Ovary (tissue), 9 donors: ENCODE measurements around the gene NRIP1. TPM values are rescaled to one million over a fixed set of nuclear protein-coding genes. Genes with fewer than 3 reads are reported as not detected.

Experiments used
- DNase-seq, 5 donors: peaks; one replicate each; pipeline ENCODE4 v3.0.0-alpha.2; 2019 to 2020
- H3K27ac ChIP-seq, 2 donors: fragments of 200-600 bp; one replicate each; pipeline versions ENCODE4 v1.5.1 to v1.8.0; 2019 to 2022
- H3K27me3 ChIP-seq: fragments of 200-600 bp; one replicate; pipeline ENCODE4 v1.8.0; 2022
- H3K36me3 ChIP-seq: fragments of 200-600 bp; sonication (generic); one replicate; pipeline ENCODE4 v1.5.1; 2019
- H3K4me1 ChIP-seq: one replicate; pipeline ENCODE4 v1.8.1; 2013; ENCODE audit warnings: mild to moderate bottlenecking, moderate library complexity; ENCODE audit not compliant: insufficient read depth
- H3K4me3 ChIP-seq: fragments of 200-600 bp; sonication (generic); one replicate; pipeline ENCODE4 v1.5.1; 2017
- H3K9me3 ChIP-seq, 2 donors: fragments of 200-600 bp in 1 of 2; sonication (generic) in 1 of 2; one replicate each; pipeline versions ENCODE4 v1.5.1 to v1.8.1; 2013 to 2019; ENCODE audit warnings: mild to moderate bottlenecking in 1 of 2, moderate library complexity in 1 of 2
- CTCF ChIP-seq, 3 donors: fragments of 450-650 bp in 2 of 3; fragments of 200-600 bp in 1 of 3; IDR thresholded peaks; one replicate each; pipeline versions ENCODE4 v1.5.1 to v1.8.0; 2016 to 2022; ENCODE audit warnings: antibody characterized with exemption in 3 of 3, mild to moderate bottlenecking in 1 of 3
- EP300 ChIP-seq: sonication (generic); formaldehyde crosslinking; IDR thresholded peaks from one replicate; pipeline ENCODE4 v1.6.1; 2017; ENCODE audit warnings: antibody characterized with exemption
- POLR2A ChIP-seq: fragments of 450-650 bp; IDR thresholded peaks from one replicate; pipeline ENCODE4 v1.6.1; 2017; ENCODE audit warnings: antibody characterized with exemption, mild to moderate bottlenecking, moderate library complexity
- WGBS, 3 donors: extraction: QIAGEN DNeasy Blood & Tissue Kit in 1 of 3; methylation state at CpG; one replicate each; pipeline versions ENCODE4 v1.1.5 to v1.1.7; 2013 to 2017; 5-methylcytosine and 5-hydroxymethylcytosine counted together
- intact Hi-C, 4 donors: fragments of 100-400 bp; cut with DNase I; formaldehyde crosslinking; loops; one replicate each; pipeline versions ENCODE4 v1.11.0 to v1.15.1; 2022 to 2023
- polyA plus RNA-seq, 2 donors: library from polyadenylated mRNA; stranded (reverse); fragments of 200-250 nt in 1 of 2; fragments of 350-450 nt in 1 of 2; fragmentation: Illumina TruSeq in 1 of 2; extraction: RNeasy Lipid Tissue Mini Kit (QIAGEN cat#74804) in 1 of 2; gene quantifications; one replicate each; pipeline ENCODE4 v1.2.3, GENCODE V29; 2013 to 2014
- total RNA-seq, 7 donors: library from RNA; depleted of rRNA in 2 of 7; stranded (reverse); fragments of >200 nt in 2 of 7; fragmentation: NEBNext Ultra II Directional in 3 of 7; extraction: Animal tissue kit (Norgen Biotek cat#: 25700) in 3 of 7; gene quantifications; one replicate each; pipeline versions ENCODE4 v1.1.0 to v1.2.4, GENCODE V29; 2016 to 2023
- donor health status: DM: no; HTN: no; CAD: no; lungs with moderate emphysema.
- donor health status: DM: no; HTN: no; CAD: no.
- donor health status: Bipolar disorder and iron deficiency.
- donor health status: DM: yes; HTN: yes; CAD: no.
- donor health status: DM: no; HTN: no; CAD: no.
- donor health status: DM: yes; HTN: yes; CAD: no.

The NRIP1 gene
- total and polyA plus RNA-seq, 9 donors = 9.4 to 56.6 (median 39.9) TPM

GRCh38 chr21:15045017-15045416, 19.8 kb downstream of the NRIP1 start:
- intact Hi-C loops = no loop called here

DNA sequence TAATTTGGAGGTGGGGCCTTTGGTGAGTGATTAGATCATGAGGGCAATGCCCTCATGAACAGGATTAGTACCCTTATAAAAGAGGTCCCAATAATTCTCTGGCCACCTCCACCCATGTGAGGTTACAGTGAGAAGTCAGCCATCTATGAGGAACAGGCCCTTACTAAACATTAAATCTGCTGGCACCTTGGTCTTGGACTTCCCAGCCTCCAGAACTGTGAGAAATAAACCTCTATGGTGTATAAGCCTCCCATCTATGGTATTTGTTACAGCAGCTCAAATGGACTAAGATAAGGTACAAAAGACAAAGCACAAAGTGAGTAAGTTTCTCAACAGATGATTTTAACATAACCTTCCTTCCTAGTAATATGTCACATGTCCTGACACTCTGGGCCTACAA, 22.3 kb downstream of the NRIP1 start:
- TF ChIP-seq EP300 (no peak), POLR2A (no peak), CTCF (IDR thresholded peaks at IDR 0.05) (no peak)
- Histone ChIP-seq H3K9me3 (no peaks in the 10 kb centered on the region), H3K27me3 (no peaks in the 10 kb centered on the region), H3K36me3 (no peaks in the 10 kb centered on the region), H3K4me3 (no peak overlapping the region), H3K27ac (no peak overlapping the region), H3K4me1 (peaks cover 1% of the 10 kb centered on the region)
- DNase-seq = no peak
- intact Hi-C loops = no loop called here

More at GRCh38 chr21:15045017-15045416, 19.8 kb downstream of the NRIP1 start:
- TF ChIP-seq POLR2A (no peak), CTCF (IDR thresholded peaks at IDR 0.05) (no peak), EP300 (no peak)
- 94 to 99% (median 96%) methylated on average over 3 of the region's 3 CpGs for WGBS, 3 donors
- no peak for DNase-seq
- H3K36me3 ChIP-seq = no peaks in the 10 kb centered on the region
- no peaks in the 10 kb centered on the region for H3K27me3 ChIP-seq
- no peaks in the 10 kb centered on the region for H3K9me3 ChIP-seq
- no peak overlapping the region for H3K4me3 ChIP-seq
- H3K4me1 ChIP-seq = peaks cover 3% of the 10 kb centered on the region
- H3K27ac ChIP-seq = no peak overlapping the region

DNA sequence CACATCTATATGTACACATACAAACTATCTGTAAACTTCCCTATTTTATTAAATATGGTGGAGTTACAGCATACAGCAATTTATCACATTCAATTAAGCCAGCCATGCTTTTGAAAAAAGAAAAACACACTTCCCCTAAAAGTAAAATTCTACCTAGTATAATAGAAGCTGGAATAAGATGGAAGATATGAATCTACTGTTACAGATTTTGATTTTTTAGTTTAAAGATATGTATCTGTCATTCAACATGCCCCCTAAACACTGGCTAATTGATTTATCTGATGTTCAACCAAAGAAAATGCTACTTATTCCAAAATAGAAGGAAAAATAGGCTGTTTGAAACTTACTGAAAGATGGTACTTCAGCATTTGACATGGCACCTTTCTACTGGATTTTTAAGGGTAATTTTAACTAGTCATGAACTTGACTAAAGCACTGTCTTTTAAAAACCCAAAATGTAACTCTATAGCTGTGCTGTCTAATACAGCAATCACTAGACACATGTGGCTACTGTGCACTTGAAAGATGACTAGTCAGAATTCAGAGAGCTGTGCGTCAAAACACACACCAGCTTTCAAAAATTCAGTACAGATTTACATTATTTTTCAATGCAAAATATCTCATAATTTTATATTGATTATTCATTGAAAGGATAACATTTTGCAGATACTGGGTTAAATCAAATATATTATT, 25.0 kb downstream of the NRIP1 start:
- no peak overlapping the region for H3K4me3 ChIP-seq
- H3K4me1 ChIP-seq = peaks cover 3% of the 10 kb centered on the region
- no peak overlapping the region for H3K27ac ChIP-seq
- no peaks in the 10 kb centered on the region for H3K9me3 ChIP-seq
- WGBS, 3 donors = 98 to 100% (median 99%) methylated on average over 1 of the region's 1 CpG
- no peak for DNase-seq
- no peak for TF ChIP-seq EP300
- no peak for TF ChIP-seq POLR2A
- TF ChIP-seq CTCF (IDR thresholded peaks at IDR 0.05) = no peak
- H3K27me3 ChIP-seq = no peaks in the 10 kb centered on the region
- H3K36me3 ChIP-seq = no peaks in the 10 kb centered on the region
- intact Hi-C loops = no loop called here

DNA sequence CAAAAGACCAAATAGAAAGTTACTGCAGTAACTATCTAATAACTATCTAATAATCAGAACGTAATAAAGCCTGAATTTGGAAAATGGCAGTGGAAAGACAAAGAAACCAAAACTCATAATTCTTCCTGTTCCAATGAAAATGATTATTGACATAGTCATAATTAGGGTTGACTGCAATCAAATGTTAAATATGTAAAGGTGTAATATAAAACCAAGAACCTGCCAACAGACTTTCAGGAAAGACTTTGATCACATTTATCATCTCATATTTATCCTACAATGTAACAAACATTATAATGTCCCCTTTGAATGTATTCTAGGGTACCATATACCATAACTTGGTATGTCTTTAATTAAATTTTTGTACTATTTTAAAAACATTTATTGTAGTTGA, 26.9 kb downstream of the NRIP1 start:
- no peak for TF ChIP-seq POLR2A
- TF ChIP-seq CTCF (IDR thresholded peaks at IDR 0.05) = no peak
- no peak for TF ChIP-seq EP300
- DNase-seq = no peak
- intact Hi-C loops = no loop called here
- no peak overlapping the region for H3K27ac ChIP-seq
- H3K4me1 ChIP-seq = peaks cover 3% of the 10 kb centered on the region
- H3K4me3 ChIP-seq = no peak overlapping the region
- 94 to 97% (median 96%) methylated on average over 1 of the region's 1 CpG for WGBS, 3 donors
- H3K36me3 ChIP-seq = no peaks in the 10 kb centered on the region
- H3K27me3 ChIP-seq = no peaks in the 10 kb centered on the region
- no peaks in the 10 kb centered on the region for H3K9me3 ChIP-seq
